Vagina (tissue), 2 donors: ENCODE results near the gene MNAT1.

ENCODE experiments used
- CTCF ChIP-seq, 3 experiments: fragments of 450-650 bp in 2 of 3; fragments of 200-600 bp in 1 of 3; sonication (generic) in 1 of 3; IDR thresholded peaks; one replicate each; pipeline ENCODE4 v1.5.1; 2017 to 2019; ENCODE audit warnings: antibody characterized with exemption in 3 of 3, mild to moderate bottlenecking in 2 of 3, moderate library complexity in 2 of 3
- POLR2A ChIP-seq, 2 donors: fragments of 450-650 bp; IDR thresholded peaks; one replicate each; pipeline ENCODE4 v1.6.1; 2017; ENCODE audit warnings: antibody characterized with exemption in 2 of 2, mild to moderate bottlenecking in 2 of 2, moderate library complexity in 2 of 2

DNA sequence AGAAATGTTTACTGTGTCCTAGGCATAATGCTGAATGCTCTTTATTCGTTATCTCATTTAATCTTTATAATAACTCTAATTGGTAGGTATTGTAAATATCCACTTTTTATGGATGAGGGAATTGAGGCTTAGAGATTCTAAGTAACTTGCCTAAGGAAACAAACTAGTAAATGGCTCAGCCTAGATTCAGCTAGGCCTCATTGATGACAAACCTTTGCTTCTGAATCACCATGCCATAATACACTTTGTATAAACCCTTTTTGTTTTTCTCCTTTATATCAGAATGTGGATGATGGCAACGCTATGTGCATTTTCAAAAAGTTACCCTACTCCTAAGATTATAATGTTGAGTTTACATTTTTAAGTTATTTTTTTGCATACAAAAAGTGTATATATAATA, 34.0 kb downstream of the MNAT1 start:
- TF ChIP-seq POLR2A (IDR thresholded peaks at IDR 0.05): no peak
- TF ChIP-seq CTCF (IDR thresholded peaks at IDR 0.05): no peak
